Measurements from ENCODE around the gene HPCA. TPM values are rescaled to one million over a fixed set of nuclear protein-coding genes. Genes with fewer than 3 reads are reported as not detected.

HPCA gene
- total and polyA plus RNA-seq, 2 of the 8 experiments (the other 6 are each of a cell fraction or from before 2014, with no cell fraction given) = 0.70 to 1.4 TPM

Other genes with a start within 250 kb of the HPCA start
- gene ZBTB8OS, start 235.9 kb upstream of the HPCA start, total RNA-seq (2021; fragmentation: NEBNext Ultra II Directional; extraction: Animal tissue kit (Norgen Biotek cat#: 25700)) = 54.1 and 68.0 TPM in 2 replicates
- 33.5 and 74.2 TPM in 2 replicates for gene ZBTB8OS, start 235.9 kb upstream of the HPCA start, polyA plus RNA-seq (2011; rRNA removed)
- 397 and 402 TPM in 2 replicates for gene RBBP4, start 235.3 kb upstream of the HPCA start, total RNA-seq (2021; fragmentation: NEBNext Ultra II Directional; extraction: Animal tissue kit (Norgen Biotek cat#: 25700))
- gene RBBP4, start 235.3 kb upstream of the HPCA start, polyA plus RNA-seq (2011; rRNA removed) = 93.1 and 147 TPM in 2 replicates
- 0.17 TPM in 1 of 2 replicates, not detected in the other for gene SYNC, start 183.7 kb upstream of the HPCA start, total RNA-seq (2021; fragmentation: NEBNext Ultra II Directional; extraction: Animal tissue kit (Norgen Biotek cat#: 25700))
- gene SYNC, start 183.7 kb upstream of the HPCA start, polyA plus RNA-seq (2011; rRNA removed) = 0.06 TPM in 1 of 2 replicates, not detected in the other
- gene YARS1, start 69.1 kb upstream of the HPCA start, total RNA-seq (2021; fragmentation: NEBNext Ultra II Directional; extraction: Animal tissue kit (Norgen Biotek cat#: 25700)) = 226 and 230 TPM in 2 replicates
- 47.1 and 55.6 TPM in 2 replicates for gene YARS1, start 69.1 kb upstream of the HPCA start, polyA plus RNA-seq (2011; rRNA removed)
- gene S100PBP, start 68.8 kb upstream of the HPCA start, total RNA-seq (2021; fragmentation: NEBNext Ultra II Directional; extraction: Animal tissue kit (Norgen Biotek cat#: 25700)) = 65.7 and 68.3 TPM in 2 replicates
- 22.4 and 43.8 TPM in 2 replicates for gene S100PBP, start 68.8 kb upstream of the HPCA start, polyA plus RNA-seq (2011; rRNA removed)
- 0.94 and 2.0 TPM in 2 replicates for gene FNDC5, start 15.6 kb upstream of the HPCA start, total RNA-seq (2021; fragmentation: NEBNext Ultra II Directional; extraction: Animal tissue kit (Norgen Biotek cat#: 25700))
- gene FNDC5, start 15.6 kb upstream of the HPCA start, polyA plus RNA-seq (2011; rRNA removed) = 1.8 and 3.2 TPM in 2 replicates
- gene TMEM54, start 14.9 kb downstream of the HPCA start, total RNA-seq (2021; fragmentation: NEBNext Ultra II Directional; extraction: Animal tissue kit (Norgen Biotek cat#: 25700)) = 7.3 and 9.5 TPM in 2 replicates
- 58.7 and 85.7 TPM in 2 replicates for gene TMEM54, start 14.9 kb downstream of the HPCA start, polyA plus RNA-seq (2011; rRNA removed)
- gene RNF19B, start 78.3 kb downstream of the HPCA start, total RNA-seq (2021; fragmentation: NEBNext Ultra II Directional; extraction: Animal tissue kit (Norgen Biotek cat#: 25700)) = 10.4 and 11.2 TPM in 2 replicates
- gene RNF19B, start 78.3 kb downstream of the HPCA start, polyA plus RNA-seq (2011; rRNA removed) = 9.2 and 9.8 TPM in 2 replicates
- 127 and 137 TPM in 2 replicates for gene AK2, start 150.4 kb downstream of the HPCA start, total RNA-seq (2021; fragmentation: NEBNext Ultra II Directional; extraction: Animal tissue kit (Norgen Biotek cat#: 25700))
- gene AK2, start 150.4 kb downstream of the HPCA start, polyA plus RNA-seq (2011; rRNA removed) = 92.3 and 110 TPM in 2 replicates
- 0.21 and 0.22 TPM in 2 replicates for gene AZIN2, start 194.7 kb downstream of the HPCA start, total RNA-seq (2021; fragmentation: NEBNext Ultra II Directional; extraction: Animal tissue kit (Norgen Biotek cat#: 25700))
- gene AZIN2, start 194.7 kb downstream of the HPCA start, polyA plus RNA-seq (2011; rRNA removed) = 0.82 and 0.91 TPM in 2 replicates